ENCODE data around the gene CEP131.
"Not testable (repeated sequence)": the region's sequence is repeated elsewhere in the genome, so short reads cannot be mapped to it uniquely, and the experiment has no call there.

The CEP131 gene

DNA sequence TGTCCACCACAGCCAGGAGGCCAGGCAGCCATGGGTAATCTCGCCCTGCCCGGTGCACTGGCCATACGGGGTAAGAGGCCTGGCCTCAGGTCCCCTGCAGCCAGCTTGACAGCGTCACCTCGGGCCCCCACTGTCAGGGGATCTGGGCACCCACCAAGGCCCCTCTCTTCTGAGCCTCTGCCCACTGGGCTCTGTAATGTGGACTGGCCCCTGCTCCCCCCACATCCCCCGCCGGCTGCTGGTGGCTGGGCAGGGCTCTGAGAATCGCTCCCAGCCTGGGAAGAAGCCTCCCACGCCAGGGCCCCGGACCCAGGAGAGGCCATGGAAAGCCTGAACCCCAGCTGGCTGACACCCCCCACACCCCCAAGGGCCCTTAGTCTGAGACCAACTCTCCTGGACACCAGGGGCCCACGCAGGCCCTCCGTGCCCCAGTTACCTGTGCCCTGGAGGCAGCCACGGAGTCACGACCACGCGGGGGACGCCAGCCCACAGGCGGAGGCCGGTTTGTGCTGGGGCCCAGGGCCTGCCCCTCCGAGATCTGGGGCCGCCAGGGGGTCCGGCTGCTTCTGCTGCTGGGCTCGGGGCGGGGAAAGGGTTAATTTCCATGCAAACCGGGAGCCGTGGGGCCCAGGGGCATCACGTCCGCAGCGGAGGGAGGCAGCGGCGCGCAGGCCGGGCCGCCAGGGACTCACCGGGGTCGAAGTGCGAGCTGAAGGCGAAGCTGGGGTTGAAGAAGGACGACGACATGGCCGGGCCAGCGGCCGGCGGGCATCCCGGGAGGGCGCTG lies 57.3 kb downstream of the CEP131 start, which contains the start of gene PVALEF:
Gene PVALEF, plus strand, starts transcription at position 262 of the 787 bp plus-strand sequence. CDS start 15,720 bp downstream, outside the sequence.
- no peak for DNase-seq (ENCODE audit: low spot score)

DNA sequence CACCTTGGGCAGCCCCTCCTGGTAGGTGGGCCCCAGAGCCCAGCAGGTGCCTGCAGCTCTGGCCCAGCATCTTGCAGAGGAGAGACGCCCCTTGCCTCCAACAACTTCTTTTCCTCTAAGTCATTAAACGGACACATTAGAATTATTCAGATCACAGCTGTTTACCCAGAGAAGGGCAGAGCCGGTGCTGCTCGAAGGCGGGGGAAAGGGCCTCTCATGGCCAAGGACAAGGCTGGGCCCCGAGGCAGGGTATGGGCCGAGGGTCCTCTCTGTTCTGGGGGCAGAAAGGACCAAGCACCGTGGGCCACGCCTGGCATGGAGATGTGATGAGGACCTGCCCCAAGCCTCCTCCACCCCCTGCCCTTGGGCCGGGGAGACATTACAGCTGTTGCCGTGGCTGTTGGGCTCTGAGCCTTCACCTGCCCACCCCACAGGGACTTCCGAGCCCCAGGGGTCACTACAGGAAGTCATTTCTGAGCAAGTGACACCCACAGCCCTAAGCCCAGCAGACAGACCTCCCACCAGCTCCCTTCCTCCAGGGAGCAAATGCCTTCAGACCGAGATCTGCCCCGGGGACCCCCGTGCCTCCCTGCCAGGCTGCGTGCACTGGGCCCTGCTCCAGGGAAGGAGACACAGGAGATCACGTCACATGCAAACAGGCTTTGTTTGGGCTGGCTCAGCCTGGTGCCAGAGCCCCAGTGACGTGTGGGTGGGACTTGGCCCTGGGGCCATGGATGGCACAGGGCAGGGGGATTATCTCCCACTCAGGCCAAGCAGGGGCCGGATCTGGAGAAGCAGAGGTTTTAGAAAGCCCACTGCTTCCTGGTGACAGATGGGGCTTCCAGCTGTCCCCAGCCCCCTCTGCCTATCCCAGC lies 58.2 kb downstream of the CEP131 start:
- DNase-seq (ENCODE audit: low spot score), result peak; percentile 79

DNA sequence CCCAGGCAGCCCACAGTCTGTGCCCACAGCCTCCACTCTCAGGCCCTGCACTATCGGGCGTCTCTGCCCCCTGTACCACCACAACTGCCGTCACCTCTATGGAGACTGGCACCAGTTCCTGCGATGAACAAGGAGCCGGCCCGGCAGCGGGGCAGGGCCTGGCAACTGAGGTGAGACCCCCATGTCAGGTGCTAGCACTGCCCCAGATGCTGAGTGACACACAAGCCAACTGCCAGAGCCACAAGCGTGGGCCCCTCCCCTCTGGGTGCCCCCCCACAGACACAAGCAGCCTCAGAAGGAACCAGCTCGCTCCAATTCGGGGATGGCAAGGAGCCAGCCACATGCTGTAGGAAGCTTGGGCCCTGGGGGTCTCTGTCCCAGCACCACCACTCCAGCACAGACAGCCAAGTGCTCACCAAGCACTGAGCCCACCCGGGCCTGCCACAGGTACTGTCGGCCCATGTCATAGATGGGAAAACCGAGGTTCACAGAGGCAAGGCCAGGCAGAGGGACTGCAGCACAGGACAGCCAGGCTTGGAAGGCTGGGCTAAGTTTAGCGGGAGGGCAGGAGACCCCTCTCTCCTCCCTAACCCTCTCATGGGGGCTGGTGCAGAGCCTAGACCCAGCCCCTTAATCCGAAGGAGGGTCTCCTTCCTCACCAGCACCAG lies 58.9 kb downstream of the CEP131 start:
- no peak for DNase-seq (ENCODE audit: low spot score)

DNA sequence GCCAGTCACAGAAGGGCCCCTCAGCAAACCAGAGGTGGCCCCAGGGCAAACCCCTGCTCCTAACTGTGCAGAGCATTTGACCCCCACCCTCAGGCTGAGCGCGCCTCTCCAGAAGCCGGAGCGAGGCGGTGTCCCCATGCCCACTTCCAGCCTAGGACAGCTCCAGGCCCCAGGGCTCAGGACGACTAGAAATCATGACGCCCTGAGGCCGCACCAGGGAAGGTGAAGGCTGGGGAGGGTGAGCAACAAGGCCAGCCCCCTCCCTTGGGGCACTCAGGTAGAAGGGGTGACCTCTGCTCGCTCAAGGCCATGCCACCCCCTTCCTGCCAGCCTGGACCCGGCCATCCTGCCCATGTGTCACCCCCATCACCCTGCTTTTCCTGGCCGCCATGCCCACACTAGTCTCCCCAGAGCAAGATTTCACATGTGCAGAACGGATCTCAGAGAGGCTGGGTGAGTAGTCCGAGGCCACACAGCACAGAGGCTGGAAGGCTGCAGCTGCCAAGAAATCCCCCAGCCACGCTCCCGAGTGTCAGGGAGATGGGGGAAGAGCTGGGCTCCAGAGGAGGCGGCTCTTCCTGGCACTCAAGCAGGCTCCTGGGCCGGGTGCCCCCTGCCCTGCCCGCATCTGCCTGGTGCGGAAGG lies 59.6 kb downstream of the CEP131 start:
- no peak for DNase-seq (ENCODE audit: low spot score)

DNA sequence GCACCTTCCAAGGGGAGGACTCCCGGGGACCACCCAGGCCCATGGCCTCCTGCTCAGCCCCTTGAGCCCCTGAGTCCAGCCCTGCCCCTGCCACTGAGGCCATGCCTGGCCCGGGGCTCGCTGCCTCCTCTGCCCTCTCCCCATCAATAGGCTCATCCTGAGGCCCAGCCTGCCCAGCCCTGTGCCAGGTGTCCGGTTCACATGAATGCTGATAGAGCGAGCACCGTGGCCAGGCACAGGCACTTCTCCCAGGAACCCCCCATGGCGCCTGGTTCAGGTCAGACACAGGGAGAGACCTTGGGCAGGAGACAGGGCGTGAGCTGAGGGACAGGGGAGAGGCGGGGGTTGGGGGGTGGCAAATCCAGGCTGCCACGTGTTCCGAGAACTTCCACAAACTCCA lies 60.3 kb downstream of the CEP131 start:
- no peak for DNase-seq (ENCODE audit: low spot score)

DNA sequence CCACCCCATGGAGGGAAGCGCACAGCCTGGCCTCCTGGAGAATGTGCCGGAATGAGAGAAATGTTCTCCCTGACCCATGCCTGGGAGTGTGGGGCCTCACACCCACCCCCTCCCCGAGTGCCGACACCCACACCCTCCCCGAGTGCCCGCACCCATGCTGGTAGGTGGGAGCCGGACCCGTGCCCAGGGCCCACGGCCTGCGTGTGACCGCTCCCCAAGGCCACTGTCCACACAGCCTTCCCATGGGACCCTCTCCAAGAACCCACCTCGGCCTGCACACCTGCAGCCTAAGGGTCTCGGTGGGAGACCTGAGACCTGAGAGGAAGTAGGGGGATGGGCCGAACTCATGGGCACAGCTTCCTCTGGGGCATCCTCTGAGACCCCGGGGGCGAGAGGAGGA lies 60.8 kb downstream of the CEP131 start:
- no peak for DNase-seq (ENCODE audit: low spot score)

DNA sequence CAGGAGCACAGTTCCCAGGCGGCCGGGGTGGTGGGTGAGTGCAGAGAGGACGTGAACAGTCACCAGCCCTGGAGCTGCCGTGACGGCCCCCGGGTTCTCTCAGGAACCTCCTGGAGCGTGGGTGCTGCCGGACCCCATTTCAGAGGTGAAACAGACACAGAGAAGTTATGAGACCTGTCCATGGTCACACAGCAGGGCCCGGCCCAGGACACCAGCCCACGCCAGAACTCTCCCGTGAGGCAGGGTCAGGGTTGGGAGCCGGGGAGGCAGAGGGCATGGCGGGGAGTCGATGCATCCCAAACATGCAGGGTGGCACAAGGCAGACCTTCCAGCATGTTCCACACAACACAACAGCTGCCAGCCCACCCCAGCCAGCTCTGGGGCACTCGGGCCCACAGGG lies 61.2 kb downstream of the CEP131 start:
- DNase-seq (ENCODE audit: low spot score), result no peak

DNA sequence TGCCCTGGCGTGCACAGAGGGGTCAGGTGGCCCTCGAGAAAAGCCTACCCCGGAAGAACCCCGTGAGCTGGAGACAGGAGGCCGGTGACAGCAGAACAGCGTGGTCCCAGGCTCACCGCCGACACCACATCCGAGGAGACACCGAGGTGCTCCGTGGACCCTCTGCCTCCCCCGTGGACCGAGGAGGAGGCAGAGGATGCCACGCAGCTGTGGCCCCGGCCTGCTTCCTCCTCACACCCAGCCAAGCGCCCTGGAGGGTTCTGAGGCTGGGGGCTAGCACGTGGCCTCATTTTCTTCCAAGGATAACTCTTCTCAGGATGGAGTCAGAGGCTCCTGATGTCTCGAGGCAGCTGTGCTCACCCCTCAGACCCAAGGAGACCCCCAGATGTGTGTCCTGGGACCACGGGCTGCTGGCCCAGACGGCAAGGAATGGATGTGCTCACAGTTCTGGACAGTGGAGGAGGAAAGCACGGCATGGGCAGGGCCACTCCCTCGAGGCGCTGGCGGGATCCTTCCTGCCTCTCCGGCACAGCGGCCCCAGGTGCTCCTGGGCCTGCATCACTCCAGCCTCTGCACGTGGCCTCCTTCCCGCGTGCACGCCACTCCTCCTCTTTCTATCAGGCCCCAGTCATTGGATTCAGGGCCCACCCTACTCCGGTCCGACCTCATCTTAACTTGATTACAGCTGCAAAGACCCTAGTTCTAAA lies 61.9 kb downstream of the CEP131 start:
- DNase-seq (ENCODE audit: low spot score), result no peak

DNA sequence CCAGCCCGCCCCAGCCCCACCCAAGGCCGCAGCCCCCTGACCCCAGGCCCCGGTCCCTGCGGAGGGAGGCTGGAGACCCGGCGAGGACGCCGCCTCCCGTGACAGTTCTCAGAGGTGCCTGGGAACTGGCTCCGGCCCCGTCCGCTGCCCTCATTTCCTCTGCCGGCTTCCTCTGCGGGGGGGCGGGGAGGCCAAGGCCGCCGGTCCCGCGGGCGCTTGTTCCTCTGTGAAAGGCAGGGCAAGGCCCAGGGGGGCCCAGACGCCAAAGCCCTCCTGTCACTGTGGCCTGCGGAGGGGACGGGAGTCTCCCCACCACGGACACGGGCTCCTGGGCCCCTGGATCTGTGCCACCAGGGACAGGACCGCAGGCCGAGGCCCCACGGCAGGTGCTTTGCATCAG lies 62.5 kb downstream of the CEP131 start:
- DNase-seq (ENCODE audit: low spot score), result no peak

DNA sequence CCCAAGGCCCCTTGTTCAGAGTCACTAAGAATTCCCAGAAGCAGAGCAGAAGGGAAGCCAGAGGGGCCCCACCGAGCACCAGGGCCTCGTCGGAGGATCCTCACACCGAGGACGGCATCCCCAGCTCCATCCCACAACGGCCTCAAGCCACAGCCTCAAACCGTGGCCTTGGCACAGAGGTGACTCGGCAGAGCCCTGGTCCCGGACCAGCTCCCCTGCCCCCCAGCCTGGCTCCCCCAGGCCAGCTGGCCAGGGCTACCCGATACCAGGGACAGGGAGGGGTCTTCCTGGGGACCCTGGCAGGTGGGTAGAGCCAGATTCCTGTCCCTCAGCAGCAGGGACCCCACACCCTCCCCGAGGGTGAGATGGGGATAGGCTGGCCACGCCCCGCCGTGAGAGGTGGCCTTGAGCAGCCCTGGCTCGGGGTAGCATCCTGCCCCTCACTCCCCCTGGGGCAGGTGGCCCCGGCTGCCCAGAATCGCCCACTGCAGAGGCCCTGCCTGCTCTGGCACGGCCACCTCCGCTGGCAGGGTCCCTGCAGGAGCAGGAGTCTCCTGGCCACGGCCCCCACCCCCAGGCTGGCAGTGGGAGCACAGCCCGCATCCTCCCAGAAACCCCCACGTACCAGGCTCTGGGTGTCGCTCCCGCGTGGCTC lies 63.0 kb downstream of the CEP131 start:
- DNase-seq (ENCODE audit: low spot score), result no peak

DNA sequence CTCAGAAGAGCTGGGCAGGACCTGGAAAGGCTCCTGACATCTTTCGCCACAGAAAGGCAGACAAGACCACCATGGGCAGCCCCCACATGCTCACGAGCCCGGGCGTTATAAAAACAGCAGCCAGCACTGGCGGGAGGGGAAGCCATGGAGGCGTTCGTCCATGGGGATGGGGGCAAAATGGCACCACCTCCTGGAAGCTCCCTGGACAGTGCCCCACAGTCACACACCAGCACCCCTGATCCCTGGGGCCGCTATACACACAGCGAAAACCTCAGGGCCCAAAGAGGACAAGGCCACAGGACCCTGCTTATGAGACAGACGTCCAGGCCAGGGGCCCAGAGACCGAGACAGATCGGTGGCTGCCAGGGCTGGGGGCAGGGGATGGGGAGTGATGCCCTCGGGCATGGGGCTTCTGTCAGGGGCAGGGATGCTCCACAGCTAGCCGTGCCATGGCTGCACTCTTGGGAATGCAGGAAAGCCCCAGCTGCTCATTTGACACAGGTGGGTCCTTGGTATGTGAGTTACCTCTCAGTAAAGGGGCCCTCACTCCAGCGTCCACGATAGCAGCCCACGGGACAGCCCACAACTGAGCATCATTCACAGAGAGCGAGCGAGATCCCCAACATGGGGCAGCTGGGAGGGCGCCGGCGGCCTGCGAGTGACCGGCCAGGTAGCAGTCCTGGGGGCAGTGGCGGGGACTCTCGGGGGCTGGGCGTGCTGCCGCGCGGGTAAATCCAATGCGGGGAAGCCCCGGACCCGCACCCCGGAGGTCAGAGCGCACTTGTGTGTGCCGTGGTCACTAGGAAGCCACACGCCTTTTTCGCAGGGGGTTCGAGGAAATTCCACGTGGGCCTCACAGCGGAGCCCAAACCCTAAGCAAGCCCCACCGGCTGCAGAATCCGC lies 63.8 kb downstream of the CEP131 start:
- no peak for DNase-seq (ENCODE audit: low spot score)

DNA sequence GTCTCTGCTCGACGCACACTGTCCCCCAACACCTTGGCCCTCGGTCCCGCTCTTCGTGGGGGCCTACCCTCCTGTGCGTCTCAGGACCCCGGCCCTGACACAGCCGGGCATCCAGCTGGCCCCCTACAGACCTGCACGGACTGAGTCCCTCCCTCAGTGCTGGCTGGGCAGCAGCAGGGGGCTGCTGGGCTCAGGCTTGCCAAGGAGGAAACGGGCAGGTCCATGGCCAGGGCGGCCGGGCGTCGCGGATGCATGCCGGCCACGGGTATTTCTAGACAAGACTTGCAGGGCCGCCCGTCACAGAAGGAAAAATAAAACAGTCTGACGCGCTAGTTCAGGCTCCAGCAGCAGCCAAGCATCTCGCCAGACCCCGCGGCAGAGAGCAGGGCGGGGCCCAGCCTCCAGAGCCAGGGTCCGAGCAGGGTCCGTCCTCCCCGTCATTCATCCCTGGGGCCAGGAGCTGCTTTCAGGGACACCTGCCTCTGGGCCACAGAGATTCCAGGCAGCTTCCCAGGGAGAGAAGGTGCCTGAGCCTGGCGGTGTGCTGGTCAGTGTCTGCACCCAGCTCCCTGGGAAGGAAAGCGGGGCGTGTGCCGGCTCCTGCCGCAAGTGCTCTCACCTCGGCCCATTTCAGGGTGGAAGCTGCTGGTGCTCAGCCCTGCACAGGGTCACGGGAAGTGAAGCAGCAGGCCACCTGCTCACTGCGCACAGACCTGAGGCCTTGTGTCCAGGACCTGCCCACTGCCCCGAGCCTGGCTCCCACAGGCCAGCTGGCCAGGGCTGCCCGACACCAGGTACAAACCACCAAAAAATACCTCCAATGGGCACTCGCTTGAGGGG lies 64.7 kb downstream of the CEP131 start:
- no peak for DNase-seq (ENCODE audit: low spot score)

DNA sequence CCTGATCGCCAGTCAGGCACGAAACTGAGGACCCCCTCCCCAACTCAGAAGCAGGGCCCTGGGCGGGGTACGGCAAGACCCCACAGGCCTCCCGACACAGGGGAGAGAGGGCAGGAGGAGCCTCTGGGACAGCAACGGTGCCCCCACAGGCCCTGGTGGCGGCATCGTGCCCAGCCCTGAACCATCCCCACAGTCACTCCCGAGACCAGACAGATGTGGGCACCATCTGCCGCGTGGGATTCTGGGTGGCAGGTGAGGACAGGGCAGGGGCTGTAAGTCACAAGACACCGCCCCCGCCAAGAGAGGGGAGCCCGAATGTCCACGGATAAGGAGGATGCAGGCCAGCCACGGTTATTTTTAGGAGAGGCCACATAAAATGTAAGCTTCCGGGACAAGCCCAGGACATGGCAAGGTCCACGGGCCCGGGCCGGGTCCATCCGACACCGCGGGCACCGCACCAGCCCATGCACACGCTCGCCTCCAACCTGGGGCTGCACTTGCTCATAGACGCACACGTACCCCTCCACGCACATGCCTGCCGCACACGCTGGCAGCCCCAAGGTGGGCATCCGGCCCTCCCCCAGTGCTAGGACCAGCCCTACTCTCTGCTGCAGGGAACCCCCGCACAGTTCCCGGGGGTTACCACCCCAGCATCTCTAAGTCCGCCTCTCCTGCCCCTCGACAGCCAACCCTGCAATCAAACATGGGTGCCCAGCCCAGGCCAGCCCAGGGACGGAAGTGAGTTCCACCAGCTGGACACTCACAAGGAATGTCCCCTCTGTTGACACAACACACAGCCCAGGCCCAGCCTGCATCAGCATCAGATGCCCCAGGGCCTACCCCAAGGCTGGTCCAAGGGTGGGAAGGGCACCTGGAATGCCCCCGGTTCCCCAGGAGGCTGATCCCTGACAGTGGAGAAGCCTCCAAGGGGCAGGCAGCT lies 65.6 kb downstream of the CEP131 start:
- DNase-seq (ENCODE audit: low spot score), result no peak

DNA sequence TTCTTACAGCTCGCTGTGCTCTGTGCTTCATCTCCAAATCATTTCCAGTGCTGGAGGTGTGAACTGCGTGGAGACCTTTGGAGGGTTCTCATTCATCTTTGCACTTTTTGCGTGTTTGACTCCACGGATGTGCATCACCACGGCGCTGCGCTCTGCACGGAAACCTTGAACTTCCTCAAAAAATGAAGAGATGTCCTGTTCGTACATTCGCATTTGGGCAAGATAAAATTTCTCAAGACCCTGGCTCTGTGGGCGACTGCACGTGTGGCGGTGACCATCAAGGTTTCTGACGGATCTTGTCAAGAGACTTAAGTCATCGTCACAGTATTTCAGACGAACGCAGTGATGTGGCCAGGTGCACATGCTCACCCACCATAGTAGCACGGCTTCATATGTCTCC lies 67.8 kb downstream of the CEP131 start:
- DNase-seq (ENCODE audit: low spot score), result no peak

DNA sequence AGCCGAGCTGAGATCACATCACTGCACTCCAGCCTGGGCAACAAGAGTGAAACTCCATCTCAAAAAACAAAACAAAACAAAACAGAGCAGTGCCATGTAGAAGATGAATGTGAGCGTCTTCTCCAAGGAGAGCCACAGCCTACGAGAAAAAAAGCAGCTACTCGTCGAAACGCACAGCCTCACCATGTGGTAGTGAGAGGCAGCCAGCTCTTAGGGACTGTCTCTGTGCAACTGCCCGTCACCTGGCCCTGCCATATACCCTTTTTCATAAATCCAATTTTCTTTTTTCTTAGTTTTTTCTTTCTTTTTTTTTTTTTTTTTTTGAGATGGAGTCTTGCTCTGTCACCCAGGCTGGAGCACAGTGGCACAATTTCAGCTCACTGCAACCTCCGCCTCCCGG lies 68.7 kb downstream of the CEP131 start:
- DNase-seq (ENCODE audit: low spot score), result not testable (repeated sequence)

DNA sequence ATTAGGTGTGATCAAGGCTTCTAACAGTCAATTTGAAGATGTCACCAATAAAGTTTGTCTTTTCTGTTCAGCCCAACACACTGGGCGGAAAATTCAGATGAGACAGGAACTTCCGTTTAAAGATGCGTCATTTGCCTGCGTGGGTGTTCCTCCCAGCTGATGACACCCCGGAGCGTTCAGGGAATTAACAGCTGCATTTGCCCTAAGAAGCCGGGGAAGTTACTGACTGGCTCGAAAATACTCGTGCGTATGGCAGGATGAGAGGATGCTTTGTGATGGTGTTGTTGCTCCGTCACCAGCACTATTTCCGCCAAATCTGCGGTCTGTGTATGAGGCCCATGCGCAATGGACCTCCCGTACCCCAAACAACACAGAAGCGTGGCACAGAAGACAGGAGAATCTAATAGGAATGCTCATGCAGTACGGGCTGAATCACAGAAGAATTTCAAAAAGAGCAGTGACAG lies 69.4 kb downstream of the CEP131 start:
- no peak for DNase-seq (ENCODE audit: low spot score)

DNA sequence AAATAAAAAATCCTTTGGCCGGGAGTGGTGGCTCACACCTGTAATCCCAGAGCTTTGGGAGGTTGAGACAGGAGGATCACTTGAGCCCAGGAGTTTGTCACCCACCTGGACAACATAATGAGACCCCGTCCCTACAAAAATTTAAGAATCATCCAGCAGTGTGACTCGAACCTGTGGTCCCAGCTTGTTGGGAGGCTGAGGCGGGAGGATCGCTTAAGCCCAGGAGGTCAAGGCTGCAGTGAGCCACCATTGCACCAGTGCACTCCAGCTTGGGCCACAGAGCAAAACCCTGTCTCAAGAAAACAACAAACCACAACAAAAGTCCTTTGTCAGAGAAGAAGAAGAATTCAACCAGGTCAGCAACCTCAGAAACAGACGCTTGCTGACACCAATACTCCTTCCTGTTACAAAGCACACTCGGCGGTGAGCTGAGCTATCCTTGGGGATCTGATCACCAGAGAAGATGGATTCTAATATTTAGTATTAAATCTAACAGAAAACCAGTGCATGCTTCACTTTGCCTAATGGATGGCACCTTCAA lies 70.4 kb downstream of the CEP131 start:
- no peak for DNase-seq (ENCODE audit: low spot score)
